NCI-H2081 treated with DMSO at 0.1 percent for 48 hours (cell line): ENCODE measurements around the gene ITGA11.
A peak's percentile ranks its signal among the peaks of the same experiment; 100 is the strongest.

ENCODE experiments used
- DNase-seq: peaks from one replicate; lab custom pipeline; 2025; lab: John Stamatoyannopoulos, UW

ITGA11 gene

GRCh38 chr15:68431792-68432401 lies at the start of gene ITGA11:
Gene ITGA11, minus strand, starts transcription at chr15:68432163. Its CDS starts 97 bp downstream, at chr15:68432066.
- DNase-seq, result peak; percentile 2

- DNase-seq, result no peak
These were observed 49.4 kb upstream of the ITGA11 start for GRCh38 chr15:68481321-68481720.

- DNase-seq, result no peak
These were observed 48.3 kb upstream of the ITGA11 start for GRCh38 chr15:68480296-68480695.

GRCh38 chr15:68479870-68480269 lies 47.9 kb upstream of the ITGA11 start:
- no peak for DNase-seq

GRCh38 chr15:68479406-68479805 lies 47.4 kb upstream of the ITGA11 start:
- no peak for DNase-seq

GRCh38 chr15:68478853-68479252 lies 46.9 kb upstream of the ITGA11 start:
- DNase-seq, result no peak

GRCh38 chr15:68475449-68475848 lies 43.5 kb upstream of the ITGA11 start:
- DNase-seq, result no peak

GRCh38 chr15:68471541-68471940 lies 39.6 kb upstream of the ITGA11 start:
- no peak for DNase-seq

- DNase-seq, result no peak
These were observed 39.0 kb upstream of the ITGA11 start for GRCh38 chr15:68470976-68471375.

GRCh38 chr15:68470049-68470742 lies 38.2 kb upstream of the ITGA11 start:
- no peak for DNase-seq

- no peak for DNase-seq
These were observed 37.4 kb upstream of the ITGA11 start for GRCh38 chr15:68469162-68470048.

- no peak for DNase-seq
These were observed 34.9 kb upstream of the ITGA11 start for GRCh38 chr15:68466876-68467275.

GRCh38 chr15:68465861-68466560 lies 34.0 kb upstream of the ITGA11 start:
- DNase-seq, result no peak

- DNase-seq, result no peak
These were observed 32.6 kb upstream of the ITGA11 start for GRCh38 chr15:68464448-68465090.

GRCh38 chr15:68463996-68464395 lies 32.0 kb upstream of the ITGA11 start:
- no peak for DNase-seq

- no peak for DNase-seq
These were observed 31.5 kb upstream of the ITGA11 start for GRCh38 chr15:68463444-68463843.

GRCh38 chr15:68460166-68460565 lies 28.2 kb upstream of the ITGA11 start:
- no peak for DNase-seq

- no peak for DNase-seq
These were observed 18.2 kb upstream of the ITGA11 start for GRCh38 chr15:68450192-68450591.

GRCh38 chr15:68449389-68449788 lies 17.4 kb upstream of the ITGA11 start:
- no peak for DNase-seq

GRCh38 chr15:68447976-68448755 lies 16.2 kb upstream of the ITGA11 start:
- DNase-seq, result no peak

GRCh38 chr15:68447209-68447608 lies 15.2 kb upstream of the ITGA11 start:
- DNase-seq, result no peak
